B cell (primary cell): Measurements from ENCODE around the gene PNMA5. TPM values are rescaled to one million over a fixed set of nuclear protein-coding genes. Genes with fewer than 3 reads are reported as not detected.

Source experiments
- ATAC-seq: fragments of 200-7000 bp; cut with Tn5 transposase; one replicate; pipeline ENCODE4 v1.10.0; 2021; ENCODE audit warnings: low read depth, mild to moderate bottlenecking, moderate number of reproducible peaks, moderate library complexity
- CTCF ChIA-PET: fragments of 350-600 bp; sonication (Branson Sonifier 250); formaldehyde crosslinking; loops from one replicate; lab custom pipeline; 2021; ENCODE audit warnings: antibody characterized with exemption, inconsistent platforms; lab: Charles Lee
- POLR2A ChIA-PET: fragments of 350-600 bp; sonication (Branson Sonifier 250); formaldehyde crosslinking; loops from one replicate; lab custom pipeline; 2021; ENCODE audit warnings: antibody characterized with exemption; lab: Charles Lee
- DNase-seq: peaks from one replicate; pipeline ENCODE4 v3.0.0; 2013
- H2AFZ ChIP-seq: 2 replicates; pipeline ENCODE4 v1.6.1; 2012; ENCODE audit warnings: mild to moderate bottlenecking, low read depth, low read length; ENCODE audit not compliant: insufficient read depth, poor library complexity, severe bottlenecking
- H3K27ac ChIP-seq, 2 donors: 1 replicate in 1 of 2; 2 replicates in 1 of 2; pipeline ENCODE4 v1.5.1; 2012 to 2013; ENCODE audit warnings: low read length in 2 of 2, mild to moderate bottlenecking in 2 of 2, moderate library complexity in 1 of 2
- H3K27me3 ChIP-seq, 4 experiments: fragments of 200-600 bp in 1 of 4; sonication (generic) in 1 of 4; replicated peaks in 1 of 4; 1 replicate in 2 of 4; 2 replicates in 2 of 4; pipeline versions ENCODE4 v1.6.1 to v1.7.0; 2013 to 2016; ENCODE audit warnings: low read length in 3 of 4, mild to moderate bottlenecking in 2 of 4, mixed read lengths in 1 of 4, moderate library complexity in 1 of 4; ENCODE audit not compliant: insufficient read depth in 4 of 4, control insufficient read depth in 3 of 4; ENCODE audit errors: control extremely low read depth in 1 of 4
- H3K36me3 ChIP-seq, 2 experiments: replicated peaks in 1 of 2; 1 replicate in 1 of 2; 2 replicates in 1 of 2; pipeline versions ENCODE4 v1.6.1 to v1.7.1; 2013; ENCODE audit warnings: low read length in 1 of 2; ENCODE audit not compliant: insufficient read depth in 2 of 2, control insufficient read depth in 1 of 2; ENCODE audit errors: control extremely low read depth in 1 of 2, extremely low read depth in 1 of 2
- H3K4me1 ChIP-seq, 2 donors: fragments of 200-600 bp in 1 of 2; sonication (generic) in 1 of 2; 1 replicate in 1 of 2; 2 replicates in 1 of 2; pipeline versions ENCODE4 v1.5.1 to v1.6.1; 2013 to 2017; ENCODE audit warnings: low read length in 2 of 2; ENCODE audit not compliant: control insufficient read depth in 2 of 2, insufficient read depth in 2 of 2
- H3K4me2 ChIP-seq: replicated peaks from 2 replicates; pipeline ENCODE3; 2012; ENCODE audit warnings: mild to moderate bottlenecking, low read depth, low read length; ENCODE audit not compliant: poor library complexity, severe bottlenecking
- H3K4me3 ChIP-seq, 5 experiments: fragments of 200-600 bp in 1 of 5; sonication (generic) in 1 of 5; 1 replicate in 3 of 5; 2 replicates in 2 of 5; pipeline versions ENCODE4 v1.5.1 to v1.7.0; 2011 to 2016; ENCODE audit warnings: low read length in 4 of 5, mild to moderate bottlenecking in 4 of 5, low read depth in 2 of 5, control low read depth in 1 of 5, moderate library complexity in 1 of 5; ENCODE audit not compliant: insufficient read depth in 1 of 5; ENCODE audit errors: control extremely low read depth in 1 of 5, extremely low read depth in 1 of 5
- H3K79me2 ChIP-seq: fragments of 200-600 bp; sonication (generic); one replicate; pipeline ENCODE4 v1.6.0; 2016; ENCODE audit warnings: low read length; ENCODE audit not compliant: control insufficient read depth, insufficient read depth
- H3K9ac ChIP-seq: fragments of 200-600 bp; sonication (generic); 2 replicates; pipeline ENCODE4 v1.6.1; 2017; ENCODE audit warnings: mild to moderate bottlenecking, low read length, moderate library complexity
- H3K9me3 ChIP-seq, 3 donors: one replicate each; pipeline versions ENCODE4 v1.6.1 to v1.7.1; 2013; ENCODE audit warnings: low read length in 2 of 3; ENCODE audit not compliant: control insufficient read depth in 2 of 3, insufficient read depth in 1 of 3; ENCODE audit errors: control extremely low read depth in 1 of 3
- H4K20me1 ChIP-seq: 2 replicates; pipeline ENCODE4 v1.6.0; 2012; ENCODE audit warnings: mild to moderate bottlenecking, low read length; ENCODE audit not compliant: insufficient read depth, control insufficient read depth, poor library complexity, severe bottlenecking
- H3K27ac Mint-ChIP-seq: one replicate; pipeline ENCODE4 v1.8.0; 2021; ENCODE audit warnings: mixed read lengths
- H3K27me3 Mint-ChIP-seq: one replicate; pipeline ENCODE4 v1.8.0; 2021; ENCODE audit warnings: mixed read lengths
- H3K4me1 Mint-ChIP-seq: one replicate; pipeline ENCODE4 v1.8.0; 2021; ENCODE audit warnings: mixed read lengths
- H3K4me3 Mint-ChIP-seq: one replicate; pipeline ENCODE4 v1.8.0; 2021; ENCODE audit warnings: mixed read lengths
- H3K9me3 Mint-ChIP-seq: one replicate; pipeline ENCODE4 v1.8.0; 2022; ENCODE audit warnings: mixed read lengths; ENCODE audit not compliant: insufficient read depth
- CTCF ChIP-seq: fragments of 200-600 bp; IDR thresholded peaks from one replicate; pipeline ENCODE4 v1.8.0; 2022; ENCODE audit warnings: antibody characterized with exemption, mild to moderate bottlenecking
- EZH2 ChIP-seq: IDR thresholded peaks from 2 replicates; pipeline ENCODE4 v1.6.1; 2012; ENCODE audit warnings: borderline replicate concordance, low read depth, mild to moderate bottlenecking, moderate library complexity, low read length; ENCODE audit not compliant: insufficient read depth, poor library complexity, severe bottlenecking
- WGBS: methylation state at CpG from one replicate; pipeline ENCODE4 v1.1.5; 2013; ENCODE audit warnings: missing lambda C conversion rate; ENCODE audit not compliant: insufficient coverage; 5-methylcytosine and 5-hydroxymethylcytosine counted together
- intact Hi-C: fragments of 100-400 bp; cut with micrococcal nuclease; formaldehyde crosslinking; loops from one replicate; pipeline ENCODE4 v1.10.0; 2022
- polyA plus RNA-seq: library from polyadenylated mRNA; depleted of rRNA; stranded (reverse); fragments of >200 nt; gene quantifications from 2 replicates; pipeline ENCODE4 v1.2.3, GENCODE V29; 2012
- total RNA-seq, 2 donors: library from RNA; stranded (reverse); fragments of 120-200 nt in 1 of 2; gene quantifications; 1 replicate in 1 of 2; 2 replicates in 1 of 2; pipeline versions ENCODE4 v1.2.3 to v1.2.4, GENCODE V29; 2013 to 2022

Gene PNMA5
- total and polyA plus RNA-seq, 2 donors (not counting 1 experiment from before 2014, with no cell fraction given) = 0.49 to 0.62 TPM

- no peaks in the 10 kb centered on the region for H3K36me3 ChIP-seq
- H3K27me3 ChIP-seq = no peaks in the 10 kb centered on the region
- ATAC-seq (no peak), DNase-seq (no peak)
- no peaks in the 10 kb centered on the region for H3K79me2 ChIP-seq
- H3K9ac ChIP-seq = no peak overlapping the region
- H3K4me1 ChIP-seq = no peaks in the 10 kb centered on the region
- no peak overlapping the region for H3K4me3 ChIP-seq
- no peaks in the 10 kb centered on the region for H3K9me3 ChIP-seq
- peak overlapping the region; percentile 33 for H2AFZ ChIP-seq
- no peak overlapping the region for H3K4me2 ChIP-seq
- no peak overlapping the region for H3K27ac Mint-ChIP-seq
- intact Hi-C loops = no loop called here
- H3K4me3 Mint-ChIP-seq = no peak overlapping the region
- H3K27me3 Mint-ChIP-seq = peaks cover 3% of the 10 kb centered on the region
- ChIA-PET CTCF (no interaction called here), POLR2A (no interaction called here)
- no peaks in the 10 kb centered on the region for H3K9me3 Mint-ChIP-seq
- 60% methylated on average over 1 of the region's 9 CpGs for WGBS
- H4K20me1 ChIP-seq = no peaks in the 10 kb centered on the region
- no peak overlapping the region for H3K27ac ChIP-seq
- TF ChIP-seq CTCF (no peak), EZH2 (no peak)
- H3K4me1 Mint-ChIP-seq = no peaks in the 10 kb centered on the region
These were observed 3.4 kb upstream of the PNMA5 start for GRCh38 chrX:152997337-152997736.

GRCh38 chrX:152992115-152992514, 1.8 kb downstream of the PNMA5 start:
- no peak overlapping the region for H3K4me3 Mint-ChIP-seq
- ChIA-PET CTCF (no interaction called here), POLR2A (no interaction called here)
- H4K20me1 ChIP-seq = no peaks in the 10 kb centered on the region
- intact Hi-C loops = no loop called here
- H2AFZ ChIP-seq = no peak overlapping the region
- TF ChIP-seq CTCF = no peak
- no peak for TF ChIP-seq EZH2
- H3K9ac ChIP-seq = no peak overlapping the region
- peaks cover 3 to 21% of the 10 kb centered on the region in 2 donors for H3K4me1 ChIP-seq
- ATAC-seq (no peak), DNase-seq (no peak)
- H3K79me2 ChIP-seq = no peaks in the 10 kb centered on the region
- H3K27me3 Mint-ChIP-seq = no peaks in the 10 kb centered on the region
- H3K36me3 ChIP-seq = no peaks in the 10 kb centered on the region
- no peaks in the 10 kb centered on the region for H3K27me3 ChIP-seq
- WGBS = 100% methylated on average over 3 of the region's 4 CpGs
- no peak overlapping the region for H3K27ac ChIP-seq
- H3K9me3 ChIP-seq = no peaks in the 10 kb centered on the region
- H3K4me3 ChIP-seq = no peak overlapping the region
- H3K4me1 Mint-ChIP-seq = peaks cover 11% of the 10 kb centered on the region
- H3K27ac Mint-ChIP-seq = no peak overlapping the region
- H3K4me2 ChIP-seq = no peak overlapping the region
- H3K9me3 Mint-ChIP-seq = no peaks in the 10 kb centered on the region
